ENCODE results near the gene STAT4.

Gene STAT4

DNA sequence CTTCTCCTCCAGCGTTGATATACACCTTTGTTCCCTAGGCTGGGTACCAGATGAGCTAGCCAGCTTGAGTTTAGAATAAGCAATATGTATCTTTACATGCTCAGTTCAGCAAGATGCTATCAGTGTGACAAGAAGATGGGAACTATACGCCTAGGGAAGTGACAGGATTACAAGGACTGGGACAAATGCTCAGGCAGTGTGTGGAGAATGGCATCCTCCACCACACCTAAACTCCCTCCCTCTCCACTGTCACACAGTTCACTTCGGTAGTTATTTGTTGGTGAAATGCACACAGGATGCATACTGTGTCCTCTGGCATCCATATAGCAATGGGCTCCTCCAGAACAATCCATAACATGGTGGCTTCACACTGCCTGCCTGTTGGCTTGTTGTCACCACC lies 144.5 kb downstream of the STAT4 start:
- no peak for DNase-seq (ENCODE audit: low read depth)
- no peak for TF ChIP-seq CTCF (conservative IDR thresholded peaks at IDR 0.05; ENCODE audit: low read depth, low read length)

DNA sequence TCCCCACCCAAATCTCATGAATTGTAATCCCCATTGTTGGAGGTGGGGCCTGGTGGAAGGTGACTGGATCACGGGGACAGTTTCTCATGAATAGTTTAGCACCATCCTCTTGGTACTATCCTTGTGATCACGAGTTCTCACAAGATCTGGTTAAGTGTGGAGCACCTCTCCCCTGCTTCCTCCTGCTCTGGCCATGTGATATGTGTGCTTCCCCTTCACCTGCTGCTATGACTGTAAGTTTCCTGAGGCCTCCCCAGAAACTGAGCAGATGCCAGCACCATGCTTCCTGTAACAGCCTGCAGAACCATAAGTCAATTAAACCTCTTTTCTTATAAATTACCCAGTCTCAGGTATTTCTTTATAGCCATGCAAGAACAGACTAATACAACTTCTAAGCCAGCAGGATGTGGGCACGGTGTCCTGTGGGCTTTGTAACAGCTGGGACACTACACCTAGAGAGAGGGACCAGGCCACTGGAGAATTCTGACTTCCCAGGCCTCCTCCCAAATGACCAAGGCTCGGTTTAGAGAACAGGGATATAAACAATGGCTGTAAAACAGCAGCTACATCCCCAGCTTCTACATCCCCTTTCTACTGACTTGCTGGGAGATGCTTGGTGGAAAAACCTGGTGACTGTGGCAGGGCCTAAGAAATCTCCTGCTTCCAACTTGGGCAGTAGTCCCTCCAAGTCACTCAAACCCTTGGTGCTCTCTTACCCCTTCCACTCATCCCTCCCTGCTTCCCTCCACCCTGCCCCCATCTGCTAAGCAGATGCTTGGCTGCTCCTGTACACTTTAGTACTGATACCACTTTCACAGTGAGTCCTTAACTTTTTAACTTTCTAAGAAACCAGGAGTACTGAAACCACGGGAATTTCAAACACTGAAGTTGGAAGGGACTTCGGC lies 147.1 kb downstream of the STAT4 start:
- no peak overlapping the region for H3K4me3 ChIP-seq (ENCODE audit: low read depth, low read length)
- no peak for DNase-seq (ENCODE audit: low read depth)
- no peak for TF ChIP-seq CTCF (conservative IDR thresholded peaks at IDR 0.05; ENCODE audit: low read depth, low read length)

More for the DNA sequence above, 144.5 kb downstream of the STAT4 start:
- H3K4me3 ChIP-seq (ENCODE audit: low read depth, low read length): no peak overlapping the region

DNA sequence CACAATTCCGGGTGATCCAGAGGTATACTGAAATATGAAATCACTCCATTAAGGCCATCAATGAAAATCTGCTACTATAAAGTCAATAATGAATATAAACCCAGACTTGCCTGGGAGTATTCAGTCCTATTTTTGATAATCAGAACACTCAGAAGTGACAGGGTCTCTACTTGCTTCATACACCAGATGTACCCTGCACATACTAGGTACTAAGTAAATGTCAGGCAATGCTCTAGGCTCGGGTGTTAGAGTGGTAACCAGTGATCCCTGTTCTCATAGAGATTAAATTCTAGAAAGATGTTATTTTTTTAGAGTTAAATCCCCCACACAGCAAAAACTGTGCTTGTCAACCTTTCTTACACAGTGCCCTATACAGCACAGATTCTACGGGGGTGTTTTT lies 149.2 kb downstream of the STAT4 start:
- no peak for TF ChIP-seq CTCF (conservative IDR thresholded peaks at IDR 0.05; ENCODE audit: low read depth, low read length)
- no peak overlapping the region for H3K4me3 ChIP-seq (ENCODE audit: low read depth, low read length)
- no peak for DNase-seq (ENCODE audit: low read depth)

DNA sequence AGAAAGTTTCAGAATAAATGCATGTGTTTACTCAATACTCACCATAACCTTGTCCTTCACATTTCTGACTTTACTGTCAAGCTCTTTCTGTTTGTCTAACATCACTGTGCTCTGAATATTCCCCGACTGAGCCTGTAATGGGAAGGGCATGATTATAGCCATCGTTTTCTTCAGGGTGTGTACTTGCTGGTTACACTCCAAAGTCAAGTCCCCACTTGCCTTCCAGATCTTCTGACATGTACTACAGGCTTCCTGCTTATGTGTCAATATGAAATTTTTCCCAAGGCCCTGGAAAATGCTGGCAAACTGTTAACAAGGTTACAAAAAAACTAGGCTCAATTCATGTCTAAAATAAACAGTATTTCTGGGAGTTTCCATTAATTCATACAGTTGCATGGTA lies 149.8 kb downstream of the STAT4 start:
- TF ChIP-seq CTCF (conservative IDR thresholded peaks at IDR 0.05; ENCODE audit: low read depth, low read length): no peak
- no peak for DNase-seq (ENCODE audit: low read depth)
- H3K4me3 ChIP-seq (ENCODE audit: low read depth, low read length): no peak overlapping the region

- H3K4me3 ChIP-seq (ENCODE audit: low read depth, low read length): no peak overlapping the region
- TF ChIP-seq CTCF (conservative IDR thresholded peaks at IDR 0.05; ENCODE audit: low read depth, low read length): no peak
- DNase-seq (ENCODE audit: low read depth): no peak
These were observed 150.7 kb downstream of the STAT4 start for GRCh38 chr2:190999949-191000665.

DNA sequence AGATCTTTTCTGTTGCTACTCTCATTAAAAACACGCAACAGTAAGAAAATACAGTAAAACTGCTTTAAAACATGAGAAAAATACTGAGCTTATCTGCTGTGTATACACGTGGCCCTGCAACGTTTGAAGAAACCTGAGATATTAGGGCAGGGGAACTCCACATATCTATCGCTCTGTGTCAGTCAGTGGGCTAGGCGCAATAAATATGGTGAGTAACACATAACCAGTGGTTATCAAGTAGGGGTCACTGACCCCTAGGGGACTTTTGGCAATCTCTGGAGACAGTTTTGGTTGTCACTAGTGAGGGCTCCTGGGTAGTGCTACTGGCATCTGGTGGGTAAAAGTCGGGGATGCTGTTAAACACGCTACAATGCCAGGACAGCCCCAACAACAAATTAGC lies 151.7 kb downstream of the STAT4 start:
- DNase-seq (ENCODE audit: low read depth): no peak
- no peak for TF ChIP-seq CTCF (conservative IDR thresholded peaks at IDR 0.05; ENCODE audit: low read depth, low read length)

More for the DNA sequence above, 151.7 kb downstream of the STAT4 start:
- H3K4me3 ChIP-seq (ENCODE audit: low read depth, low read length): no peak overlapping the region
